Measurements from ENCODE around the gene CXCL14.

The CXCL14 gene

GRCh38 chr5:135556620-135557019 lies 22.2 kb downstream of the CXCL14 start:
- H3K4me3 ChIP-seq (ENCODE audit: low read depth, low read length), result no peak overlapping the region
- no peak overlapping the region for H3K27ac ChIP-seq (ENCODE audit: low read depth, low read length)
- H3K4me1 ChIP-seq (ENCODE audit: control insufficient read depth, insufficient read depth, low read length), result no peaks in the 10 kb centered on the region
- peaks cover 32% of the 10 kb centered on the region for H3K27me3 ChIP-seq (ENCODE audit: control insufficient read depth, insufficient read depth, low read length)
- H3K9me3 ChIP-seq (ENCODE audit: control insufficient read depth, insufficient read depth, low read length), result no peaks in the 10 kb centered on the region
- H3K9ac ChIP-seq (ENCODE audit: low read depth, low read length), result no peak overlapping the region
- H3K36me3 ChIP-seq (ENCODE audit: control insufficient read depth, insufficient read depth, low read length), result no peaks in the 10 kb centered on the region

DNA sequence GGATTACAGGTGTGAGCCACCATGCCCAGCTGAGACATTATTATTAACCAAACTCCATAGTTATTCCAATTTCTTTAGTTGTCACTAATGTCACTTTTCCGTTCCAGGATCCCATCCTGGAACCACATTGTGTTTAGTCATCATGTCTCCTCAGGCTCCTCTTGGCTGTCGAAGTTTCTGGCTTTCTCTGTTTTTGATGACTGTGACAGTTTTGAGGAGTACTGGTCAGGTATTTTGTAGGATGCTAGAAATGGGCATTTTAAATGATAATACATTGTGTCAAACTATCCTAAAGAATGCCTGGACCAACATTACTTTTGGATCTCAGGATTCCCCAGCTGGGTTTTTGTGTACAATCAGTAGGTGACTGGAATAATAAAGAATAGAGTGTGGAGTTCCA lies 23.3 kb downstream of the CXCL14 start:
- H3K27me3 ChIP-seq (ENCODE audit: control insufficient read depth, insufficient read depth, low read length), result peaks cover 42% of the 10 kb centered on the region
- H3K4me1 ChIP-seq (ENCODE audit: control insufficient read depth, insufficient read depth, low read length), result no peaks in the 10 kb centered on the region
- H3K9me3 ChIP-seq (ENCODE audit: control insufficient read depth, insufficient read depth, low read length), result no peaks in the 10 kb centered on the region
- H3K4me3 ChIP-seq (ENCODE audit: low read depth, low read length), result no peak overlapping the region
- no peaks in the 10 kb centered on the region for H3K36me3 ChIP-seq (ENCODE audit: control insufficient read depth, insufficient read depth, low read length)
- no peak overlapping the region for H3K27ac ChIP-seq (ENCODE audit: low read depth, low read length)
- H3K9ac ChIP-seq (ENCODE audit: low read depth, low read length), result no peak overlapping the region

GRCh38 chr5:135553688-135554462 lies 24.9 kb downstream of the CXCL14 start:
- no peak overlapping the region for H3K9ac ChIP-seq (ENCODE audit: low read depth, low read length)
- no peak overlapping the region for H3K27ac ChIP-seq (ENCODE audit: low read depth, low read length)
- H3K9me3 ChIP-seq (ENCODE audit: control insufficient read depth, insufficient read depth, low read length), result no peaks in the 10 kb centered on the region
- H3K36me3 ChIP-seq (ENCODE audit: control insufficient read depth, insufficient read depth, low read length), result no peaks in the 10 kb centered on the region
- no peaks in the 10 kb centered on the region for H3K4me1 ChIP-seq (ENCODE audit: control insufficient read depth, insufficient read depth, low read length)
- peaks cover 59% of the 10 kb centered on the region for H3K27me3 ChIP-seq (ENCODE audit: control insufficient read depth, insufficient read depth, low read length)
- H3K4me3 ChIP-seq (ENCODE audit: low read depth, low read length), result no peak overlapping the region

DNA sequence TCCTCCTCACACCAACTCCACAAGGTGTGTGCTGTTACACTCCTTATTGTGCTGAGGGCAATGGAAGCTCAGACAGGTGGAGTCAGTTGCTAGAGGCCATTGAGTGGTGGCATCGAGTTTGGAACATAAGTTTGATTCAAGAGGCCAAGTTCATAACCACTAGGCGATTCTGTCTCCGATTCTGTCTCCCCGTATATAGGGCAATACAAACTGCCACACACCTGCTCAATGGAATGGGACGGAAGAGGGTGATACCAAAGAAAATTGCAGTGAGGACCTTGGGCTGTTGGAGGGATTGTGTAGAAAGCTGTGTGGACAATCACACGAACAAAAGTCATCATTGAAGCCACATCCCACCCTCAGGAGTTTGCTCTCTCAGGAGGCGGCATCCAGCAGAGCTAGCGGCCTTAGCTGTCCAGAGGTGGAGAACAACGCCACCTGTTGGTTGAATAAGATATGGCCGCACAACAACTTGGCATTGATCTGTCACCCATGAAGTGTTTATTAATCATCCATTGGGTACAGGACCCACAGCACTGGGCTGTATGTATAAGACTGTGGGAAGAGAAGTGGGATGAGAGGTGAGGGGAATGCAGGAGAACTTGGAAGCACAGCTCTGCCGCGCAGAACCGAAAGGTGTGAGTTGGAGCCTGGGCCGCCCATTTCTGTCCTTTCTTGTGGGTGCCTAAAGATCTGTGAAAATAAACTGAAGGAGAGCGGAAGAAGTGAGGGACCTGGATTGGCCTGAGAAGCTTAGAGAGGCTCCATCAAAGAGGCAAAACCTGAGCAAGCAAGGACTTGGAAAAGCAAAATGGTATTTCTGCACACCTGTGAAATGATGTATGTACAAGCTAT lies 27.0 kb downstream of the CXCL14 start:
- peaks cover 78% of the 10 kb centered on the region for H3K27me3 ChIP-seq (ENCODE audit: control insufficient read depth, insufficient read depth, low read length)
- H3K4me1 ChIP-seq (ENCODE audit: control insufficient read depth, insufficient read depth, low read length), result peaks cover under 1% of the 10 kb centered on the region; the same call in 1 of the 2 replicates
- H3K9me3 ChIP-seq (ENCODE audit: control insufficient read depth, insufficient read depth, low read length), result no peaks in the 10 kb centered on the region
- no peaks in the 10 kb centered on the region for H3K36me3 ChIP-seq (ENCODE audit: control insufficient read depth, insufficient read depth, low read length)
- H3K27ac ChIP-seq (ENCODE audit: low read depth, low read length), result no peak overlapping the region
- H3K9ac ChIP-seq (ENCODE audit: low read depth, low read length), result no peak overlapping the region
- H3K4me3 ChIP-seq (ENCODE audit: low read depth, low read length), result no peak overlapping the region

GRCh38 chr5:135549413-135549812 lies 29.4 kb downstream of the CXCL14 start:
- Histone ChIP-seq H3K9ac (ENCODE audit: low read depth, low read length) (no peak overlapping the region), H3K4me1 (ENCODE audit: control insufficient read depth, insufficient read depth, low read length) (peaks cover 14% of the 10 kb centered on the region; the same call in 1 of the 2 replicates), H3K36me3 (ENCODE audit: control insufficient read depth, insufficient read depth, low read length) (no peaks in the 10 kb centered on the region), H3K4me3 (ENCODE audit: low read depth, low read length) (no peak overlapping the region), H3K27ac (ENCODE audit: low read depth, low read length) (no peak overlapping the region), H3K9me3 (ENCODE audit: control insufficient read depth, insufficient read depth, low read length) (no peaks in the 10 kb centered on the region), H3K27me3 (ENCODE audit: control insufficient read depth, insufficient read depth, low read length) (peaks cover 91% of the 10 kb centered on the region)

DNA sequence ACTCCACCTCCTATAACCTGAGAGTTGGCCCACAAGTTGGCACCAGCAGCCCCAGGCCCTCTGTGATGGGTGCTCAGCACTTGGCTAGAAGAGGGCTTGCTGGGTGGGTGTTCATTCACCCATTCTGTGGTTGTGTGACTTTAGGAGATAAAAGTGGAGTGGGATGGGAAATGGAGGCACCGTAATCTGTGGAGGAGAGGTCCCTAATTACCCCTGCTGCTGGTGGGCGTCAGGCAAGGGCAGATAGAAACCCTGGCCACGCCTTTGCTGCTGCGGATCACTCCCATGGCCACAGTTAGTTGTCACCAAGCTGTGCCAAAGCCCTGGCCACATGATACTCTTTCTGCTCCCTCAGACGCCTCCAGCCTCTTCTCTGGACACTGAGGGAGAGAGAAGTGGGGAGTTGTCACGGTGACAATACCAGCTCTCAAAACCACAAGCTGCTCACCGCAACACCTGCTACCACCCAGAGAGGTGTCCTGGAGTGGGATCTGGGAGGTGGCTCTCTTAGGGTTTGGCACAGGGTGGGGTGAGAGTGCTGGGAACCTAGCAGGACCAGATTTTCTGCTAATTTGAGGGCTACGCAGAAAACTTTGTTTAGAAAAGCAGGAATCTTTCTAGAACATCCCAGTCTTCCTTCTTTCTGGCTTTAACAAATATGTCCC lies 31.1 kb downstream of the CXCL14 start:
- H3K27me3 ChIP-seq (ENCODE audit: control insufficient read depth, insufficient read depth, low read length), result peaks cover 98% of the 10 kb centered on the region
- no peak overlapping the region for H3K27ac ChIP-seq (ENCODE audit: low read depth, low read length)
- no peaks in the 10 kb centered on the region for H3K9me3 ChIP-seq (ENCODE audit: control insufficient read depth, insufficient read depth, low read length)

DNA sequence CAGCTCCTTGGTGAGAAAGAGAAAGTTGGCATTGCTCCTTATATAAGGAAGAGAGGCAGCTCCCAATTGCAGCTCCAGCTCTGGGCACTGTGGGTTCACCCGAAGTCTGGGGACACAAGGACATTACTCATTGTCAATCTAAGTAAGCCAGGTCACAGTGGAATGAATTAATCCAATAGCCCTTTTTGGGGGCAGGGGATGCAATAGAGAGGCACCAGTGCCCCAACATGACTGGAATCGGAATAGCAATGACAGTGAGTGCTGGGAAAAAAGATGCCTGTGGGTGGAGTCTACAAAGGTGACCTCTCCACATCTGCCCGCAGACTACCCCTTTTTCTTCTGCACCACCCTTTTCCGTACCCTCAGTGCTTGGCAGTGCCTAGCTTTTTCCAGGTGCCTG lies 31.9 kb downstream of the CXCL14 start:
- H3K9ac ChIP-seq (ENCODE audit: low read depth, low read length), result no peak overlapping the region
- no peak overlapping the region for H3K27ac ChIP-seq (ENCODE audit: low read depth, low read length)
- H3K9me3 ChIP-seq (ENCODE audit: control insufficient read depth, insufficient read depth, low read length), result no peaks in the 10 kb centered on the region
- peaks cover 14% of the 10 kb centered on the region; the same call in 1 of the 2 replicates for H3K4me1 ChIP-seq (ENCODE audit: control insufficient read depth, insufficient read depth, low read length)
- H3K36me3 ChIP-seq (ENCODE audit: control insufficient read depth, insufficient read depth, low read length), result no peaks in the 10 kb centered on the region
- peaks cover 98% of the 10 kb centered on the region for H3K27me3 ChIP-seq (ENCODE audit: control insufficient read depth, insufficient read depth, low read length)
- no peak overlapping the region for H3K4me3 ChIP-seq (ENCODE audit: low read depth, low read length)

More for the DNA sequence above, 31.1 kb downstream of the CXCL14 start:
- H3K4me3 ChIP-seq (ENCODE audit: low read depth, low read length), result no peak overlapping the region
- H3K36me3 ChIP-seq (ENCODE audit: control insufficient read depth, insufficient read depth, low read length), result no peaks in the 10 kb centered on the region
- no peak overlapping the region for H3K9ac ChIP-seq (ENCODE audit: low read depth, low read length)
- peaks cover 14% of the 10 kb centered on the region; the same call in 1 of the 2 replicates for H3K4me1 ChIP-seq (ENCODE audit: control insufficient read depth, insufficient read depth, low read length)

DNA sequence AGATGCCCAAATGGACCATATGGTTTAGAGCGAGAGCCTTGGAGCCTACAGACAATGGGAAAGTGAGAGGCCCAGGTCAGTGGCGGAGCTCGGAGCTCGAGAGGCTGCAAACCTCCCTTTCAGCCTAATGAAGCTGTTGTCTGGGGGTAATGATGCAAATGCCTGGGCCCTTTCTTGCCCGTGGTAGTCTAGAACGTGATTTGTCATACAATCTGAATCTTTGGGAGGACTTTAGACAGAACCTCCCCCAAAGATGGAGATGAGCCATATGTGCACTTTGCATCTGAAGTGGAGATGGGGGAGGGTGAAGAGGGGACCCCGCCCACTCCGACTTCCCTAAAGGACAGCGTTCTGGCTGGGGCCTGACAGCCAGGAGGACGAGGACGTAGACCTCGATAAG lies 32.7 kb downstream of the CXCL14 start:
- H3K27ac ChIP-seq (ENCODE audit: low read depth, low read length), result no peak overlapping the region
- no peaks in the 10 kb centered on the region for H3K9me3 ChIP-seq (ENCODE audit: control insufficient read depth, insufficient read depth, low read length)
- H3K4me3 ChIP-seq (ENCODE audit: low read depth, low read length), result no peak overlapping the region
- peaks cover 100% of the 10 kb centered on the region for H3K27me3 ChIP-seq (ENCODE audit: control insufficient read depth, insufficient read depth, low read length)
- peaks cover 14% of the 10 kb centered on the region; the same call in 1 of the 2 replicates for H3K4me1 ChIP-seq (ENCODE audit: control insufficient read depth, insufficient read depth, low read length)
- H3K9ac ChIP-seq (ENCODE audit: low read depth, low read length), result no peak overlapping the region
- no peaks in the 10 kb centered on the region for H3K36me3 ChIP-seq (ENCODE audit: control insufficient read depth, insufficient read depth, low read length)

DNA sequence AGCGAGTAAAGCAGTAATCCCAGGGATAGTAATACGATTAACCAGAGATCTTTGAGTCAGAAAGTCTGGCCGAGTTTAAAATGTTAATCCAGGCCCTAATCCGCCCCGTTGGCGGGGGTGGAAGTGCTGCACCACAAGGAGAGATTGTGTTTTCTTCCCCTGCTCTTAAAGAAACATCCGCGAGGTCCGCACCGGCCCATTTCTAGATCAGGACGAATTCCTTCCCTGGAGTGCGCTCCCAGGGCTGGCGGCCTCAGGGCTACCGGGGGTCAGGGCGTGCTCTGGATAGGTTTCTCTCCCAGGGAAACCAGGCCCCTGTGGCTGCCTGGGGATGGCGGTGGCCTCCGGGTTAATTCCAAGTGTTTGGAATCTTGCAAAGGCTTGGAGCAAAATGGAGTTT lies 33.7 kb downstream of the CXCL14 start:
- Histone ChIP-seq H3K36me3 (ENCODE audit: control insufficient read depth, insufficient read depth, low read length) (no peaks in the 10 kb centered on the region), H3K27me3 (ENCODE audit: control insufficient read depth, insufficient read depth, low read length) (peaks cover 100% of the 10 kb centered on the region), H3K4me3 (ENCODE audit: low read depth, low read length) (0 out of 2 replicates have a peak overlapping the region, but pooled peaks have one; percentile 37)

DNA sequence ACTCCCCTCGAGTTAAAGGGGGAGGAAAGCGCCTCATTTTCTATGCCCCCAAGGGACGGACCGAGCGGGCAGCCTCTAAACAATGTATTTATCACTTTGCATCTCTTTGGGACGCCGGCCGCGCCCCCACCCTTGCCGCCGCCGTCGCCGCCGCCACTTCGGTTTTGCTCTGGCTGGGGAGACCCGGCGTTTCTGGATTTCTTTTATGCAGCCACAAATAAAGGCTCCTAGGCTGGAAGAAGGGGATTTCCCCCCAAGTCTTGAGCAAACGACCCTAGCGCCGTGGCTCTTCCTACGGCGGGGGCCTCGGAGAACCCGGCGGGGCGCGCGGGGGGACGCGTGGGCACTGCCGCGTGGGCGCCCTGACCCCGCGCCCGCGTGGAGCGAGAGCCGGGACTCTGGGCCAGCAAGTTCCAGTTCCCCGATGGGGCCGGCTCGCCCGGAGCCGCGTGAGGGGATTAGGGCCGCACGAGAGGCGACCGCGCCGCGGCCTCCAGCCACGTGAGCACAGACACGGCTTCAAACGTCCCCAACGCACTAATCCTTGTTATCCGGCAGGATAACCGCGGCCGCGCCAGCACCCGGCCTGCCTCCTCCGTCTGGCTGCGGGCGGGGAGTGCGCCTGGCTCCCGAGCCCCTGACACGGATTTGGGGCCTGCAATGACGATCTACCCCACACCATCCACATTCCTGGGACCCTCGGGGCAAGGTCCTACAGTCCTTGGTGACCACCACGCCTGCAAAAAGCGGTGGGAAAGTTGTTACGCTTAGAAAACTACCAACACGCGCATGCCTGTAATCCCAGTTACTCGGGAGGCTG lies 35.1 kb downstream of the CXCL14 start:
- H3K27ac ChIP-seq (ENCODE audit: low read depth, low read length), result no peak overlapping the region
- peaks cover 14% of the 10 kb centered on the region; the same call in 1 of the 2 replicates for H3K4me1 ChIP-seq (ENCODE audit: control insufficient read depth, insufficient read depth, low read length)
- H3K27me3 ChIP-seq (ENCODE audit: control insufficient read depth, insufficient read depth, low read length), result peaks cover 100% of the 10 kb centered on the region
- no peak overlapping the region for H3K9ac ChIP-seq (ENCODE audit: low read depth, low read length)
- H3K4me3 ChIP-seq (ENCODE audit: low read depth, low read length), result peak overlapping the region; percentile 27; the same call in 1 of the 2 replicates
- H3K36me3 ChIP-seq (ENCODE audit: control insufficient read depth, insufficient read depth, low read length), result no peaks in the 10 kb centered on the region
- H3K9me3 ChIP-seq (ENCODE audit: control insufficient read depth, insufficient read depth, low read length), result no peaks in the 10 kb centered on the region

More for the DNA sequence above, 33.7 kb downstream of the CXCL14 start:
- H3K4me1 ChIP-seq (ENCODE audit: control insufficient read depth, insufficient read depth, low read length), result peaks cover 14% of the 10 kb centered on the region; the same call in 1 of the 2 replicates
- H3K9ac ChIP-seq (ENCODE audit: low read depth, low read length), result no peak overlapping the region
- H3K9me3 ChIP-seq (ENCODE audit: control insufficient read depth, insufficient read depth, low read length), result no peaks in the 10 kb centered on the region
- no peak overlapping the region for H3K27ac ChIP-seq (ENCODE audit: low read depth, low read length)
